Measurements from ENCODE around the gene RALGPS1. TPM values are rescaled to one million over a fixed set of nuclear protein-coding genes. Genes with fewer than 3 reads are reported as not detected.

RALGPS1 gene
- total and polyA plus RNA-seq, 2 of the 8 experiments (the other 6 are each of a cell fraction or from before 2014, with no cell fraction given): 20.0 to 23.5 TPM

- Histone ChIP-seq H3K9ac (replicated peaks in 1 of 4; ENCODE audit: extremely low read depth in 1 of 4, low read depth in 3 of 4, low read length in 3 of 4) (no peak overlapping the region), H2AFZ (ENCODE audit: low read length) (no peak overlapping the region), H3K4me3 (ENCODE audit: extremely low read depth in 1 of 4, insufficient read depth in 2 of 4, low read depth in 3 of 4, low read length in 4 of 4) (no peak overlapping the region), H3K79me1 (ENCODE audit: low read depth, low read length) (no peaks in the 10 kb centered on the region), H3K23ac (ENCODE audit: insufficient read length) (no peak overlapping the region), H4K20me1 (replicated peaks in 1 of 2; ENCODE audit: control insufficient read depth in 1 of 2, insufficient read depth in 2 of 2, low read length in 2 of 2) (no peaks in the 10 kb centered on the region), H3K27me3 (replicated peaks in 1 of 4; ENCODE audit: control insufficient read depth in 3 of 4, extremely low read depth in 1 of 4, insufficient read depth in 3 of 4, low read length in 3 of 4) (no peaks in the 10 kb centered on the region), H3K36me3 (ENCODE audit: control insufficient read depth in 2 of 4, insufficient read depth in 4 of 4, low read length in 3 of 4) (no peaks in the 10 kb centered on the region), H3K79me2 (ENCODE audit: control insufficient read depth in 1 of 2, insufficient read depth in 2 of 2, low read length in 2 of 2) (no peaks in the 10 kb centered on the region), H4K8ac (ENCODE audit: extremely low read depth, insufficient read depth, low read length) (no peak overlapping the region), H3K14ac (ENCODE audit: insufficient read length) (no peak overlapping the region), H2BK12ac (ENCODE audit: low read depth, low read length) (no peak overlapping the region), H3K27ac (ENCODE audit: low read depth, low read length) (no peak overlapping the region), H2BK5ac (ENCODE audit: low read depth, low read length) (no peak overlapping the region), H2BK120ac (replicated peaks; ENCODE audit: low read depth, low read length) (no peak overlapping the region), H3K4ac (replicated peaks; ENCODE audit: insufficient read length, low read depth, low read length) (no peak overlapping the region), H2BK15ac (ENCODE audit: low read length) (no peak overlapping the region), H4K91ac (replicated peaks; ENCODE audit: insufficient read length, low read length) (no peak overlapping the region), H3K4me1 (replicated peaks in 1 of 4; ENCODE audit: control insufficient read depth in 3 of 4, insufficient read depth in 4 of 4, low read length in 3 of 4) (no peaks in the 10 kb centered on the region; a peak in 1 of 7 replicates), H3K9me3 (ENCODE audit: insufficient read depth in 2 of 2, low read depth in 1 of 2, low read length in 1 of 2) (no peaks in the 10 kb centered on the region), H4K5ac (ENCODE audit: insufficient read length, low read depth, low read length) (no peak overlapping the region), H2AK5ac (ENCODE audit: low read depth, low read length) (no peak overlapping the region), H3K4me2 (ENCODE audit: insufficient read depth in 1 of 2, low read depth in 2 of 2, low read length in 2 of 2) (no peak overlapping the region), H3K18ac (ENCODE audit: extremely low read depth, low read length) (no peak overlapping the region), H3K56ac (replicated peaks; ENCODE audit: insufficient read length, low read depth, low read length) (no peak overlapping the region), H2BK20ac (ENCODE audit: low read length) (no peak overlapping the region), H3K23me2 (ENCODE audit: low read depth, low read length) (no peaks in the 10 kb centered on the region)
- no peak for DNase-seq (ENCODE audit: low read depth in 1 of 2, low spot score in 2 of 2)
- ChIA-PET POLR2A (ENCODE audit: partially characterized antibody) (no interaction called here), CTCF (ENCODE audit: partially characterized antibody) (interaction anchor here (0.9 to 2.9 kb wide), 2 partner anchors 10 to 215 kb away, joined by 3 to 10 read pairs; no protein-coding TSS in a partner anchor)
- WGBS, 2 experiments (ENCODE audit: extremely low coverage in 1 of 2, insufficient coverage in 1 of 2, insufficient read length in 1 of 2, insufficient replicate concordance in 2 of 2, low coverage in 1 of 2, low lambda C conversion rate in 2 of 2, missing lambda C conversion rate in 1 of 2): 97% methylated on average over 3 of the region's 3 CpGs; no CpG with 5 or more reads in 1 of the 2 experiments
- FAIRE-seq: no peak
- no peak for TF ChIP-seq SIX5 (IDR thresholded peaks at IDR 0.05; ENCODE audit: low read depth, low read length)
- TF ChIP-seq JUND (IDR thresholded peaks at IDR 0.05; ENCODE audit: low read length): no peak
Observed at GRCh38 chr9:126984969-126985368, 70.4 kb downstream of the RALGPS1 start.

All from H1 (cell line).